ENCODE measurements around the gene CNKSR3.

CNKSR3 gene

GRCh38 chr6:154377726-154378125 lies 132.8 kb downstream of the CNKSR3 start:
- DNase-seq, result no peak

GRCh38 chr6:154373971-154374370 lies 136.5 kb downstream of the CNKSR3 start:
- DNase-seq, result no peak

- no peak for DNase-seq
These were observed 139.2 kb downstream of the CNKSR3 start for GRCh38 chr6:154371281-154371680.

GRCh38 chr6:154370545-154370944 lies 139.9 kb downstream of the CNKSR3 start:
- DNase-seq, result no peak

- DNase-seq, result no peak
These were observed 142.4 kb downstream of the CNKSR3 start for GRCh38 chr6:154367839-154368695.

- no peak for DNase-seq
These were observed 143.1 kb downstream of the CNKSR3 start for GRCh38 chr6:154367336-154367735.

- no peak for DNase-seq
These were observed 146.7 kb downstream of the CNKSR3 start for GRCh38 chr6:154363821-154364220.

- no peak for DNase-seq
These were observed 149.0 kb downstream of the CNKSR3 start for GRCh38 chr6:154361476-154361875.

GRCh38 chr6:154360476-154360875 lies 150.0 kb downstream of the CNKSR3 start:
- no peak for DNase-seq

GRCh38 chr6:154359679-154360078 lies 150.8 kb downstream of the CNKSR3 start:
- no peak for DNase-seq

GRCh38 chr6:154359161-154359574 lies 151.3 kb downstream of the CNKSR3 start:
- no peak for DNase-seq

- DNase-seq, result no peak
These were observed 152.4 kb downstream of the CNKSR3 start for GRCh38 chr6:154358019-154358545.

GRCh38 chr6:154356690-154357089 lies 153.8 kb downstream of the CNKSR3 start, which contains the start of gene IPCEF1:
Gene IPCEF1 (minus strand): TSS chr6:154356803. CDS start chr6:154265947, 90,856 bp downstream.
- DNase-seq, result no peak

GRCh38 chr6:154356113-154356512 lies 154.4 kb downstream of the CNKSR3 start:
- no peak for DNase-seq

GRCh38 chr6:154354265-154354777 lies 156.2 kb downstream of the CNKSR3 start:
- no peak for DNase-seq

- DNase-seq, result no peak
These were observed 156.9 kb downstream of the CNKSR3 start for GRCh38 chr6:154353626-154354025.

GRCh38 chr6:154352898-154353585 lies 157.4 kb downstream of the CNKSR3 start:
- DNase-seq, result no peak

GRCh38 chr6:154350293-154350692 lies 160.2 kb downstream of the CNKSR3 start:
- no peak for DNase-seq

GRCh38 chr6:154347981-154348380 lies 162.5 kb downstream of the CNKSR3 start:
- no peak for DNase-seq

GRCh38 chr6:154345811-154346210 lies 164.7 kb downstream of the CNKSR3 start:
- DNase-seq, result no peak

- no peak for DNase-seq
These were observed 166.8 kb downstream of the CNKSR3 start for GRCh38 chr6:154343473-154344308.

- no peak for DNase-seq
These were observed 168.6 kb downstream of the CNKSR3 start for GRCh38 chr6:154341871-154342270.

- DNase-seq, result no peak
These were observed 169.1 kb downstream of the CNKSR3 start for GRCh38 chr6:154341336-154341735.

Data from NCI-H2107 (cell line).